Liver (tissue), 3 donors: ENCODE results near the gene C3orf18.

Source experiments
- FOXA1 ChIP-seq: IDR thresholded peaks from 2 replicates; pipeline ENCODE4 v1.6.1; 2016; ENCODE audit warnings: antibody characterized with exemption
- GABPA ChIP-seq, 2 donors: IDR thresholded peaks in 1 of 2; conservative IDR thresholded peaks in 1 of 2; 2 replicates each; pipeline ENCODE4 v1.6.1; 2016; ENCODE audit warnings: antibody characterized with exemption in 2 of 2, mild to moderate bottlenecking in 1 of 2, moderate library complexity in 1 of 2
- JUND ChIP-seq, 2 donors: IDR thresholded peaks; 2 replicates each; pipeline ENCODE4 v1.6.1; 2016; ENCODE audit warnings: antibody characterized with exemption in 2 of 2
- TF ChIP-seq, protein P1 (sequence below): fragments of 150-350 bp; IDR thresholded peaks from 2 replicates; pipeline ENCODE4 v1.5.1; 2017; ENCODE audit warnings: improper control_type of control experiment, low read depth, low read length; ENCODE audit not compliant: missing input control
- TF ChIP-seq, protein P2 (sequence below): IDR thresholded peaks from 2 replicates; pipeline ENCODE4 v1.6.1; 2016; ENCODE audit warnings: antibody characterized with exemption, mild to moderate bottlenecking
- donor health status: healthy.
- donor health status: healthy.

GRCh38 chr3:50577348-50577747, 9.8 kb upstream of the C3orf18 start:
- TF ChIP-seq, protein P1, sequence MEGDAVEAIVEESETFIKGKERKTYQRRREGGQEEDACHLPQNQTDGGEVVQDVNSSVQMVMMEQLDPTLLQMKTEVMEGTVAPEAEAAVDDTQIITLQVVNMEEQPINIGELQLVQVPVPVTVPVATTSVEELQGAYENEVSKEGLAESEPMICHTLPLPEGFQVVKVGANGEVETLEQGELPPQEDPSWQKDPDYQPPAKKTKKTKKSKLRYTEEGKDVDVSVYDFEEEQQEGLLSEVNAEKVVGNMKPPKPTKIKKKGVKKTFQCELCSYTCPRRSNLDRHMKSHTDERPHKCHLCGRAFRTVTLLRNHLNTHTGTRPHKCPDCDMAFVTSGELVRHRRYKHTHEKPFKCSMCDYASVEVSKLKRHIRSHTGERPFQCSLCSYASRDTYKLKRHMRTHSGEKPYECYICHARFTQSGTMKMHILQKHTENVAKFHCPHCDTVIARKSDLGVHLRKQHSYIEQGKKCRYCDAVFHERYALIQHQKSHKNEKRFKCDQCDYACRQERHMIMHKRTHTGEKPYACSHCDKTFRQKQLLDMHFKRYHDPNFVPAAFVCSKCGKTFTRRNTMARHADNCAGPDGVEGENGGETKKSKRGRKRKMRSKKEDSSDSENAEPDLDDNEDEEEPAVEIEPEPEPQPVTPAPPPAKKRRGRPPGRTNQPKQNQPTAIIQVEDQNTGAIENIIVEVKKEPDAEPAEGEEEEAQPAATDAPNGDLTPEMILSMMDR = no peak
- TF ChIP-seq GABPA (IDR thresholded peaks at IDR 0.05 in 1 of 2, conservative IDR thresholded peaks at IDR 0.05 in 1 of 2) = no peak
- TF ChIP-seq JUND (IDR thresholded peaks at IDR 0.05) = no peak
- TF ChIP-seq, protein P2, sequence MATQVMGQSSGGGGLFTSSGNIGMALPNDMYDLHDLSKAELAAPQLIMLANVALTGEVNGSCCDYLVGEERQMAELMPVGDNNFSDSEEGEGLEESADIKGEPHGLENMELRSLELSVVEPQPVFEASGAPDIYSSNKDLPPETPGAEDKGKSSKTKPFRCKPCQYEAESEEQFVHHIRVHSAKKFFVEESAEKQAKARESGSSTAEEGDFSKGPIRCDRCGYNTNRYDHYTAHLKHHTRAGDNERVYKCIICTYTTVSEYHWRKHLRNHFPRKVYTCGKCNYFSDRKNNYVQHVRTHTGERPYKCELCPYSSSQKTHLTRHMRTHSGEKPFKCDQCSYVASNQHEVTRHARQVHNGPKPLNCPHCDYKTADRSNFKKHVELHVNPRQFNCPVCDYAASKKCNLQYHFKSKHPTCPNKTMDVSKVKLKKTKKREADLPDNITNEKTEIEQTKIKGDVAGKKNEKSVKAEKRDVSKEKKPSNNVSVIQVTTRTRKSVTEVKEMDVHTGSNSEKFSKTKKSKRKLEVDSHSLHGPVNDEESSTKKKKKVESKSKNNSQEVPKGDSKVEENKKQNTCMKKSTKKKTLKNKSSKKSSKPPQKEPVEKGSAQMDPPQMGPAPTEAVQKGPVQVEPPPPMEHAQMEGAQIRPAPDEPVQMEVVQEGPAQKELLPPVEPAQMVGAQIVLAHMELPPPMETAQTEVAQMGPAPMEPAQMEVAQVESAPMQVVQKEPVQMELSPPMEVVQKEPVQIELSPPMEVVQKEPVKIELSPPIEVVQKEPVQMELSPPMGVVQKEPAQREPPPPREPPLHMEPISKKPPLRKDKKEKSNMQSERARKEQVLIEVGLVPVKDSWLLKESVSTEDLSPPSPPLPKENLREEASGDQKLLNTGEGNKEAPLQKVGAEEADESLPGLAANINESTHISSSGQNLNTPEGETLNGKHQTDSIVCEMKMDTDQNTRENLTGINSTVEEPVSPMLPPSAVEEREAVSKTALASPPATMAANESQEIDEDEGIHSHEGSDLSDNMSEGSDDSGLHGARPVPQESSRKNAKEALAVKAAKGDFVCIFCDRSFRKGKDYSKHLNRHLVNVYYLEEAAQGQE = no peak
- no peak for TF ChIP-seq FOXA1
